Hematopoietic multipotent progenitor cell treated with erythropoietin and hydrocortisone succinate and interleukin-3 and kit ligand, for 4 days (in vitro differentiated cells): Measurements from ENCODE around the gene NOP9.
A peak's percentile ranks its signal among the peaks of the same experiment; 100 is the strongest.

Source experiments
- DNase-seq: peaks from one replicate; pipeline ENCODE4 v3.0.0-alpha.2; 2015

The NOP9 gene, protein sequence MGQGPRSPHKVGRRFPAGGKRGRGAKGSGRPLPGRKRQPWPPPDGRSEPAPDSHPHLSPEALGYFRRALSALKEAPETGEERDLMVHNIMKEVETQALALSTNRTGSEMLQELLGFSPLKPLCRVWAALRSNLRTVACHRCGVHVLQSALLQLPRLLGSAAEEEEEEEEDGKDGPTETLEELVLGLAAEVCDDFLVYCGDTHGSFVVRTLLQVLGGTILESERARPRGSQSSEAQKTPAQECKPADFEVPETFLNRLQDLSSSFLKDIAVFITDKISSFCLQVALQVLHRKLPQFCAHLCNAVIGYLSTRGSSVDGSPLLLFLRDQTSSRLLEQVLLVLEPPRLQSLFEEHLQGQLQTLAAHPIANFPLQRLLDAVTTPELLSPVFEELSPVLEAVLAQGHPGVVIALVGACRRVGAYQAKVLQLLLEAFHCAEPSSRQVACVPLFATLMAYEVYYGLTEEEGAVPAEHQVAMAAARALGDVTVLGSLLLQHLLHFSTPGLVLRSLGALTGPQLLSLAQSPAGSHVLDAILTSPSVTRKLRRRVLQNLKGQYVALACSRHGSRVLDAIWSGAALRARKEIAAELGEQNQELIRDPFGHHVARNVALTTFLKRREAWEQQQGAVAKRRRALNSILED

DNA sequence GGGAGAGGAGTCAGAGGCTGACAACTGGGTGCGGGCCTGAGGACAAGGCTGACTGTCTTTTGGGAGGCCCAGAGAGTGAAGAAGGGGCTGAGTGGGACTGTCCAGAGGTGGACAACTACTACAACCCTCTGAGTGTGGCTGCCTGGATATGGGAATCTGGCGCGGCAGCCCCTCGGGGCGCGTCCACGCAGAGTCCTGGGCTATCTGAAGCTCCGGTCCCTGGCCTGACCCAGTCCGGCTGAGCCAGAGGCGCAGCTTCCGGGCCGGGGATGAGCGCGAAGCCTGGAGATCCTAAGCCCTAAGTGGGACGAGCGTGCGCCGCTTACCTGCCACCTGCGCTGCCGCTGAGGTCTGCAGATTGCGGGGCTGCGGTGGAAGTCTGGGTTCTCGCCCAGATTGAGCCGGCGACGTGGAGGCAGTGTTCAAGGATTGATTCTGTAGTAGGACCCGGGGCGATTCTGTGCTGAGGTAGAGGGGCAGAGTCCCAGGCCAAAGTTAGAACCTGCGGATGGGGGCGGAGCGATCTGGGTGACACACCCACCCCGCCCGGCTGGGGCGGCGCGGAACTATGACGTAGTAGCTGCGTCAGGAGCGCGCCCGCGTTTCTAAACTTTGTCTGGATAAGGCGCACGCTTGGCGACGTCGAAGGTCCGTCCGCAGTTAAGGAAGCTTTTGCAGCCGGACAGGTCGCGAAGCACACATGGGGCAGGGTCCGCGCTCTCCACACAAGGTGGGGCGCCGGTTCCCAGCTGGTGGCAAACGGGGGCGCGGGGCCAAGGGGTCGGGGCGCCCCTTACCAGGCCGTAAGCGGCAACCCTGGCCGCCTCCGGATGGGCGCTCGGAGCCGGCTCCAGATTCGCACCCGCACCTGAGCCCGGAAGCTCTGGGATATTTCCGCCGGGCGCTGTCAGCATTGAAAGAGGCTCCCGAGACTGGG is at the start of gene NOP9, which contains the start of gene DHRS1:
Gene NOP9, plus strand, starts transcription at position 596 of the 937 bp plus-strand sequence. Its CDS starts 105 bp downstream, at position 701.
Gene DHRS1, minus strand, starts transcription at position 526 of the 937 bp plus-strand sequence. CDS start 674 bp downstream, outside the sequence.
- DNase-seq, result peak; percentile 95

DNA sequence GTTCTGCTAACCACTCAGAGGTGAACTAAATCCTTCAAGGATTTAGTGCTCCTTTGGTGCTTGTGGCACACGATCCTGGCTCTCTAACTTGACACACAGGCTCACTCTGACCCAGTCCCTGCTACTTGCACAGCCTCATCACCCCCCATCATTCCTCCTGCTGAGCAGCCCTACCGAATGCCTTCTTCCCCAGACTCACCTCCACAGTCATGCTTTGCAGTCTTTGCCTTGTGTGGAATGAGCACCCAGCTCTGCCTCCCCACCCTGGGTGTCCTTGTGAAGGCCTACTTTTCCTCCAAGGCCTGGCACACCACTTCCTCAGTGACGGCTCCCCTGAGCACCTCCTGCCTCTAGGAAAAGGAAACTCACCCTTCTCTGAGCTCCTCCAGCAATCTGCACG is 49.3 kb upstream of the NOP9 start:
- DNase-seq, result no peak

DNA sequence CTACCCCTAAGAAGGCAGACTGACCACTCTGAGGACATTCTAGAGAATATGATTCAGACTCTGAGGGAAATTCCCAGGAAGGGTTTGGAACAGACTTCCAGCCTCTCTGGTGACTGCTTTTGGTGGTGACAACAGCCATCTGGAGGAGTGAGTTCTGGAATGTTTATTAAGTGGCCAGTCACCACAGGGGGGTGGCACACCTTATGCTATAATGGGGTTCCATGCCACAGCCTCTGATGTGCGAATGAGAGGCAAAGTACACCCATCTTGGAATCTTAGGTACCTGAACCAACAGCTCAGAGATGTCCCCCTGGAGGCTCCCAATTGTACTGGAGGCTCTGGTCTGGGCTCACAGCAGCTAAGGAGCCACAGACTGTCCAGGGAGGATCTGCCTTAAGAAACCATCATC is 47.8 kb upstream of the NOP9 start:
- DNase-seq, result no peak

DNA sequence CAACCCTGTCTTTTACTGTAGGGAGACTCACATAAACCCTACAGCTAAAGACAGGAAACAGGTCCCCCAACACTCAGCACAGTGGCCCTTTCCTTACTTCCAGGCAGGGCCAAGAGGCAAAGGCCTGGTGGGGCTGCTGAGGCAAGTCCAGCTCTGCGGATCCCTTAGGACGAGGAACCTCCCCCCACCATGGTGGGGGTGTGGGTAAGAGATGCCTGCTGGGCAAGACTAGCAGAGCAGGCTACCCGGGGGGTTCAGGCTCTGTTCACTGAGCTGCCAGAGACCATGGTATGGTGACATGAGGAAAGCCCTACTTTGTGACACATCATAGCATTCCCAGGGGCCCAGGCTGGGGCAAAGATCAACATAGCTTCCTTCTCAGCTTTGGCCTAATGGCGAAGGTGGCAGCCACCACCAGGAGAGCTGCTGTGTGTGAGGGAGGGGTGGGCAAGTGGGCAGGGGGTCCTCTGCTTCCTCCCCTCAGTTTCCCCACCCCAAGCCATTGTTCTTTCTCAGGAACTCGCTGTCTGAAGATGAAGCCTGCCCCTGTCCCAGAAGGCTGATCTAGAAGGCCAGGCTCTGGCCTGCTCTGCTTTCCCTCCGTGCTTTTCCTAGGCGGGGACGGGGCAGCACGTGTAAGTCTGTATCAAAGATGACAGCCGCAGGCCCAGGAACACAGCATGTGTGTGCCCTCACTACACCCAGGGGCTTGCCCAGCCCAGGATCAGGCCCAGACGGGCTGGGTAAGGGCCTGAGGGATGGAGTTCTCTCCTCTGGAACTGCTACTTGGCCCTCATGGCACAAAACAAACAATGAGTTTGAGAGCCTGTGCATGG is 47.1 kb upstream of the NOP9 start:
- no peak for DNase-seq

DNA sequence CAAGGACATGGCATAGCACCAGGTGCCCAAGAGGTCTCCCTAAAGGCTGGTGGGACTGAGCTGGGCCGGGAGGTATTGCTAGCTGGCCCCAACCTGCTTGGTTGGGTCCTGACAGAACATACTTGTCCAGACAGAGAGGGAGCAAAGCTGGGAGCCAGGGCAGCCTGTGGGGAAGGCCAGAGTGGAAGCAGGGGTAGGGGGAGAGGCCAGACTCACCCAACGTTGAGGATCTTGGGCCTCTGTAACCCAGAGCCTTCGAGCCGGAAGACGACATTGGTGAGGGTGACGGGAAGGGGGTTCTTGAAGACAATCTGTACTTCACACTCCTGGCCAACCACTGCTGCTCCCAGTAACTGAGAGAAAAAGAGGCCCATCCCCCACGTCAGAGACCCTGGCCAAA is 45.7 kb upstream of the NOP9 start:
- DNase-seq, result no peak

DNA sequence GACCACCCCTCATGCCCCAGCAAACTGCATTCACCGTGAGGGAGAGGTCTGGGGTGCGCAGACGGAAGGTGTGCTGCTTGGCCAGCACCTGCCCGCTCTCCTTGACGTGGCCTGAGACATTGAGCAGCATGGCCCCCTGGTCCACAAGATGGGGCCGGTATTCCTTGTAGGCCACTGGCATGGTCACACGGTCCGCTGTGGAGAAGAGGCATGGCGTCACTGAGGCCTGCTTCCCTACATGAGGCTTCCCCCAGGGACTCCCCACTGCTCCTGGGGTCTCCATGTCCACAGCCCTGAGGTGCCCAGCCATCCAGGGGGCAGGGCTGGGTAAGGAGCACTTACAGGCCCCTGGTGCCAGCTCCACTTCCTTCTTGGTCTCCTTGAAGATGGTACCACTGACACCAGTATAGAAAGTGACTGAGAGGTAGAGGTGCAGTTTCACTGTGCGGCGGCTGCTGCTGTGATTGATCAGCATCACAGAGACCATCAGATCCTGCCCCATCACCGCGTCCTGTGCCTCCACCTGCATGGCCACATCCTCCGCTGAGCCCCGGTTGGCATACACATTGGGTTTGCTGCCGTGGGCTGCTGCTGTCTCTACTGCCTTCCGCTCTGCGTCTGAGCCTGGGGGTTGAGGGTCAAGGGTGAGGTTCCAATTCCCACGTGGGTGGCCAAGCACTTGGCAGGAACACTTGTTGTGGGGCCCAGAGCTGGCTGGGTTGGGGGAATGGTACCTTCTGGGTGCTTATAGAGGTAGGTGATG is 44.8 kb upstream of the NOP9 start:
- DNase-seq, result no peak

DNA sequence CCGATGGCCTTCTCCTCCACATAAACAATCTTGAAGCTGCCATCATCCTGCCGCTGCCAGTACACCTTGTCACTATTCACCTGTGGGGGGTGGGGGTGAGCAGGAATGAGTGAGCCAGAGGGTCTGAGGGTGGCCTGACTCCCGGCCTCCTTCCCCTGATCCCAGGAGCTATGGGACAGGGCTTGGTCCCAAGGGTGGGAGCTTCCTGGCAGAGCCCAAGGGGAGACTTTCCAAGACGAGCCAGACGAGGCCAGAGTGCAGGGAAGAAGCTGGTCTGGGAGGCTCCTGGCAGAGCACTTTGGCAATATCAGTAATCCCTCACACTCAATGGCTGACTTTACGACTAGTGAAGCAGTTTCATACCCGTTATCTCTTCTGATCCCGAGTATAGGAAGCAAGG is 44.2 kb upstream of the NOP9 start:
- DNase-seq, result no peak

DNA sequence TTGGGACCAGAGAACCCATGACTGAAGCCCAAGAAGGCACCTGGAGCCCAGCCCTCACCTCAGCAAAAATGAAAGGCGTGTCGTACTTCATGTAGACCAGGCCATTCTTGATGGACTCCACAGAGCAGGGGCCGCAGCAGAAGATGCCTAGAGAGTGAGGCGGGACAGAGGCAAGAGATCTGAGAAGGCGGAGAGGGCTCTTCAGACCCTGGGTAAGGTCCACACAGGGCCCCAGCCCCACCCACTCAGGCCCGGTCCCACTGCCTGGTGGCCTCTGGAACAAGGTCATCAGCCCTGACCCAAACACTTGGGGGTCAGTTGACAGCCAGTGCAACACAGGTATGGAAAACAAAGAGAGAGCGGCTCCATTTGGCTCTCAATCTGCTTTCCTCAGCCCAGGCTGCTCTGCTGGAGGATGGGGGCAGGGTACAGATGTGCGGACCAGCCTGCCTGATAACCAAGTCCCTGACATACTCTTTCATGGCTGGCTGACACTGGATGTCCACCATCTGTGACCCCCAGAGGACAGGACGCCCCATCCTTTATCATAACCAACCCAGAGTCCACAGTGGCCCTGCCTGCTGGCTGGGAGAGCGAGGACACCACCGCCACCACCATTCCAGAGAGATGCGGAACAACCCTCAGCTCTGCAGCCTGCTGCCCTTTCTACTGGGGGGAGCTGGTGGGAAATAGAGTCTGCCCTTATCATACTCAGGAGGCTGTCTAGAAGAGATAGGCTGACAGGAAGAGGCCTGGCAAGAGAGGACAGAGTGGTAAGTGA is 43.5 kb upstream of the NOP9 start:
- peak; percentile 89 for DNase-seq

DNA sequence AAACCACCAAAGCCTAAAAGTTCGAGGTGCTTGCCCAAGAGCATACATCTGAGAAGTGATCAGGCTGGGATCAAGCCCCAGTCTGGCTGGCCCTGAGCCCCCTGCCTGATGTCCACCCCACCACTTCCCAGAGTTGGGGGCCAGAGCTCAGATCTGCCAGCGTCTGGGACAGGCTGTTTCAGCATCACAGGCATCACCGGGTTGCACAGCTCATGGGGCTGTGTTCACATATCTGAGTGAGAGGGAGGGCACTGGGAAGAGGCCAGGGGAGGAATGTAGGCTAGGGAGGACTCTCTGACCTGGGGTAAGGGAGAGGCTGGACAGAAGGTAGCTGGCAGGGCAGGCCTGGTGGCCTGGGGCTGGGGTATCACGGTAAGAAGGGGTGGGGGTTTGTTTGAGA is 42.7 kb upstream of the NOP9 start:
- DNase-seq, result no peak

DNA sequence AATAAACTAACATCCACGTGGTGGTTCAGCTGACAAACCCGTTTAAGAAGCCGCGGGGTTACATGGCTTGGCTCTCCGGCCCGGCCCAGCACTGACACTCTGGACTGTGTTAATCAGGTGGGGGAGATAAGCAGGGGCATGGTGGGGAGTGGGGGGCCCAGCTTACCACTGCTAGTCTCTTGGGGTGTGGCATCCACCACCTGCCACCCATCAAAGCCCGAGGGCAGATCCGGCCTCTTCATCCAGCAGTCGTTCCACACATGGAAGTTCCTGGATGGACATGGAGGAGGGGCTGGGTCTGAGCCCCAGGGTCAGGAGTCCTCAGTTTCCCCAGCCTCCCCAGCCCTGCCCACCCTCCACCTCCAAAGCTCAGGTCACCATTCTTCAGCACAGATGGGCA is 41.5 kb upstream of the NOP9 start:
- DNase-seq, result no peak

DNA sequence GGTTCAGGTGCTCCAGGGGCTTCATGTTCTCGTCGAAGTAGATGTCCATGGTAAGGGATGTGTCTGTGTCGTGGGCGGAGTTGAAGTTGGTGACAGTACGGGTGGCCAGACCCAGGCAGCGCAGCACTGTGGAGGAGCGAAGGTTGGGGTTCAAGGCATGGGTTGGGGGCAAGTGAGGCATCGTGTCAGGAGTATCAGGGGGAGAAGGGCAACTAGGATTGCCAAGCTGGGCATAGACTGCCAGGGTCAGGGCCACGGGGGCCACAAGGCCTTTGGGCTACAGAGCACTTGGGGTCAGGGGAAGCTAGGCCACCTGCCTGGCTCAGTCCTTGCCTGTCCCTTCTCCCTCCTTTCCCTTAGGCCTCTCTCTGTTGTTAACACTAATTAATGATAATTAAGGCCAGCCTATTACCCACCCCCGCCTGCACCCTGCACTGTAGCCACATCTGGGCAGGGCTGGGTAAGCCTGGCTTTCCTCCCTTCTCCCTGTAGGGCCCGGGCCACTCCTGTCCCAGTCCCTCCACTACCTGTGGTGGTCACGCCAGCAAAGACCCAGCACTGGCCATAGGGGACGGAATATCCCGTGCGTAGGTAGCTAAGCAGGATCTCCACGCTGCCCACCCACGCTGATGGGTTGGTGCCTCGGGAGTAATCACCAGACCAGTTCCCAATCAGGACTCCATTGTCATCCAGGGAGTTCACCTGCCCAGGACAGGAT is 40.9 kb upstream of the NOP9 start:
- no peak for DNase-seq

DNA sequence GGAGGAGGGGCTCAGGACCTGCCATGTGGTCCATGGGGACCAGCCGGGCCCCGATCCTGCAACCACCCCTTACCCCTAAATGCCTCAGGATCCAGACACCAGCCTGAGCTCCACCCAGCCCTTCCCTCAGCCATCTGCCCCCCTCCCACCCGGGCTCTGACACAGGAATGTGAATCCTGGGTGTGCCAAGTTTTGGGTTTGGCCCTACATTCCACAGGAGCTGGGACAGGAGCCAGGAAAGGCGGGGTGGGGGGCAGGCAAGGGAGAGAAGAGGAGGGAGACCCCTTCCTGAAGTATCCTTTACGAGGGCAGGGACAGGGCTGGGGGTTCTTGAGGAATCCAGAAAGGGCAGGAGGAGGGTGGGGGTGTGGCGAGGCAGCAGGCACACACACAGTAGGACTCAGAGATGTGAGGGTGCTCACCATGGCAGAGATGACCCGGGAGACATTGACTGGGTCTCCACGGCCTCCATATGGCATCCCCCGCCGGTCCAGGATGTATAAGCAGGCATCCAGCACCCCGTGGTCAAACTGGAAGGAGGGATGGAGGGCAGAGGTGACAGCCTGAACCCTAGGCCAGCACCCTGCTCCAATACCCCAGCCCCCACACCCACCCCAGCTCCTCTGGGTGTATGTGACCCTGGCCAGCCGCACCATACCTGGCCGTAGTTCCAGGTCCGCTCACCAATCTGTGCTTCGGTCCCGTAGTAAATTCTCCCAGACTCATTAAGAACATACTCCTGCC is 40.2 kb upstream of the NOP9 start:
- DNase-seq, result no peak

DNA sequence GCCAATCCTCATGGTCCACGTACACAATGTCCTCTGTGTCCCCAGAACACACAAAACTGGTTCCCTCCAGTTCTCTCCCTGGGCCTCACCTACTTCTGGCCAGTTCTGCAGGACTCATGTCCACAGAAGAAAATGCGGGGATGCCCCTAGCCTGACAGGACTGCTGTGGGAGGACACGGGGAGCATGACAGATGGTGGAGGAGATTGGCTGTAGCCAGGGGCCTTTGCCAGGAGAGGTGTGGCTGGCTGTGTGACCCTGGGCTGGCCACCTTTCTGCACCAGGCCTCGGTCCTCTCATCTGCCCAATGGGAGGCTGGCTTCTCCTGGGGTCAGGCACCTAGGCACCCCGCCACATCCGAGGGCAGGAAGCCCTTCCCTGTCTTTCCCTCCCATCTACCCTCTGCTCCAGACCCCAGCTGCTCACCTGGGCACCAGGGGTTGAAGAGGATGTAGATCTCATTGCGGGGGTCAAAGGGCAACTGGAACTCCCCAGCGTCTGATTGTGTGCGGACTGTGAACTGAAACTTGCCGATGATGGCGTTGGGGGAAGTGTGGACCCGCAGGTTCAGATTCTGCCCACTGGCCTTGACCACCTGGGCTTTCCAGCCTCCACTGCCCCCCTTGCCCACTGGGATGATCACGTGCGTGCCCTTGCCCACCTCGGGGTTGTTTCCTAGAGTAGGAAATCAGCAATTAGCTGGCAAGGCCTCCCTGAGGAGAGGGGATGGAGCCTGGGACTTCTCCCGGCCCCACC is 39.4 kb upstream of the NOP9 start:
- no peak for DNase-seq

DNA sequence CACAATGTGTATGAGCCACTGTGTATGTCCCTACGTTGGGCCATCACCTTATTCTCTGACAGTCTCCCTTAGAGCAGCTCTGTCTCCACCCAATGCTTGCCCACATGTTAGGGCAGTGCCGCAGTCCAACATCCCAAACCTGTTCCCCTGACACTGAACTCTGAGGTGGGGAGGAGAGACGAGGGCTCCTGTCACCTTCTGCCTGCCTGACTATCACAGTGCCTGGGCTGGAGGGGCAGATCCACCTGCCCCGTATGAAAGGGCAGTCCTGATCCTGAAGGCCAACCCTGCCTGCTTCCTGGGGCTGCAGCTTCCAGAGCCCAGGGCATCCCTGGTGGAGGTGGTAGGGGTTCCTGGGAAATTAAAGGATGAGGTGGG is 38.9 kb upstream of the NOP9 start:
- no peak for DNase-seq

DNA sequence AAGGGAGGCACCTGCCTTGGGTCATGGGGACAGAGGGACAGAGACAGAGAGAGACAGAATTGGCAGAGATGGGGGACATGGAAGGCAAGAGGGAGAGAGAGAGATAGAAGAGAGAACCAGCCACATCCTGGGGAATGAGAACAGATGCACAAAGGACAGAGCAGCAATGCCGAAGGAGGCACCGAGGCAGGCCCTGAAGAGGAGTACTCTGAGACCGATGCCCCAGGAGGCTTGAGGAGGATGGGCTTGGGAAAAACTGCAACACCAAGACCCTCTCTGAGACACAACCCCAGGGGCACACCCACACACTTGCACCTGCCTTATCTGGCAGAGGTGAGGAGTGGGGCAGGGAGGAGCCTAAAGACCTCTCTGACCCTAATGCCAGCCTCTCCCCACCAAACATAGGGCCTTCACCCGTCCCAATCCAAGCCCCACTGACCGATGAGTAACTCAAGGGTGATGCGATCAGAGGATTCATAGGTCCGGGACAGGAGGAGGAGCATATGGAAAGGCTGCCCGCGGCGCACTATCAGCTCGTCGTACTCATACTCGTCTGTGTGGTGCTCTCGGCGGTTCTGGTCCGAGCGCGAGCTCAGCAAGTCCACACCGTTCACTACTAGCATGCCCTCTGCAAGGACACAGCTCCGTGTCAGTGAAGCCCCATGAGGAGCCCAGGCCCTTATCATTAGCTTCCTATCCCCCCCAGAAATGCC is 38.2 kb upstream of the NOP9 start:
- no peak for DNase-seq

DNA sequence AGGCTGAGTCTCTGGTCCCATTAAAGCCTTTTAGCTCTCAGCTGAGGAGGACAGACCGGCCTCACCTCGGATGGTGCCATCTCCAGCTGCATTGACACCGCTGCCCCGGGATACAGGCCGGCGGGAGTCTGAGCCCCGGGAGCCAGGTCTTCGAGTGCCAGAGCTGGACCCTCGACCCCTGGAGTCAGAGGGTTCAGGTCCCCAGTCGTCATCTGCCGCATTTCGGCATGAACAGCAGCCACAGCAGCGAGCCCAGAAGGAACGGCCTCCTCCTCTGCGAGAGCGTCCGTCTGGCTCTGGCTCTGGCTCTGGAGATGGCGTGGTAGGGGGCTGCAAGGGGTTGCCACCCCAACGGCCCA is 37.7 kb upstream of the NOP9 start:
- DNase-seq, result no peak

DNA sequence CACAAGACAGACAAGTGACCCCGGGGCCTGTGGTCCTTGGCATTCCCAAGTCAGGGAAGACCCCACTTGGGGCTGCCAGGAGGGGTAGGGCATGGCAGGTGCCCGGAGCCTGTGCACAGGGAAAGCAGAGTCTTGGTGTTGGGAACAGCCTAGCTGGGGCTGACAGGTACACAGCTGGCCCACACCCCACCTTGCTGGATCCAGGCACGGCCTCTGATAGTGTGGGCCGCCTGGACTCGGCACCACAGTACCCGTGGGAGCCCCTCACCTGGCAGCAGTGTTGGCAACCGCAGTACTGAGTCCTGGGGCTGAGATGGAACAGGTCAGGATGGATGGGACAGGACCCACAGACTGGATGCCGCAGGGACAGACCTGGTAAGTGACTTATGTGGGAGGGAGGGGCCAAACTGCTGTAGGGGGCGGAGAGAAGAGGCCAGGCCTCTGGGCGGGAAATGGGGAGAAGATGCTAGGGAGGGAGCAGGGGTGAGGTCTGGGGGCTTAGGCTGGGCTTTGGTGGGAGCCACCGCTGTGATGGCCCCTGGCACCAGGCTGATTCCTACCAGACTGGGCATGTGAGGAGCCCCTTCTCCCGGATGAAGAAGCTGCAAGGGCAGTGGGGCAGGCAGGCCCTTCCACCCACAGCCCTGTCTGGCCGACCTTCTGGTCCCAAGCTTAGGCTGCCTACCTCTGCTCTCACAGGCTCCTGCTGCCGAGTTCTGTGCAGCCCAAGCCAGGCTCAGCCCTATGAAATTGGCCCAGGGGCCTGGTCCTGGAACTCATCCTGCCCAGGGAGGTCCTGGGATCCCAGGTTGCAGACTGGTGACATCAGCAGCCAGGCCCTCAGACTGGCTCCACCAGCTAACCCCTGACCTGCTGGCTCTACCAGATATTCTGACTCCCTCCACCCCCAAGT is 36.6 kb upstream of the NOP9 start, which contains the start of gene TGM1:
Gene TGM1, minus strand, starts transcription at position 357 of the 913 bp plus-strand sequence. CDS start 825 bp downstream, outside the sequence.
- no peak for DNase-seq
